ENCODE data around the gene PABPN1.
"Not testable (repeated sequence)": the region's sequence is repeated elsewhere in the genome, so short reads cannot be mapped to it uniquely, and the experiment has no call there.

PABPN1 gene

DNA sequence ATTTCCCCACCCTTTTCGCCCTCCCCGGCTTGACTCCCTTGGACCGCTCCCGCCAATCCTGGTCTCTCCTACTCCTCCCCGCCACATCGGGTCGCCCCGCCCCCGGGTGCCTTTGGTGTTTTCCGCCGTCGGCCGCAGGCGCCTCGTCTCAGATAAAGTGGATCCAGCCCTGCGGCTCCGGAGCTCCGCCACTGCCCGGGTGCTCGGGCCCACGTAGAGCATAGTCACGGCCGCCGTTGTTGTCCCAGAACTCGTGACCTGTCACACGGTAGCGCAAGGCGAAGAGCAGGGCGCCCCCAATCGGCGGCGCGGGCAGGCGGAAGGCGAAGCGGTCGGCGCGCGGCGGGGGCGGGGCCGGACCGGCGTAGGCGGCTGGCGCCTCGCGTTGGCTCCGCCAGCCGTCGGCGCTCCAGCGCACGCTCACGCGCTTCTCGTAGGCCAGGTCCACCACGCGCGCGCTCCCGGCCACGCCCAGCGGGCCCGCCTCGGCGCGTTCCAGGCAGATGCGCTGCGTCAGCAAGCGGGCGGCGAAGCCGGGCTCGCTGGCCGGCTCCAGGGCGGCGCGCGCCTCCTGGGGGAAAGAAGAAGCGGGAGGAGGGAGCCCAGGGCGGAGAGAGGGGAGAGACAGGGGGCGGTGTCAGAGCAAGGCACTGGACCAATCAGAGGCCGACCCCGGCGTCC is 19.8 kb upstream of the PABPN1 start:
- DNase-seq, result peak; percentile 99

DNA sequence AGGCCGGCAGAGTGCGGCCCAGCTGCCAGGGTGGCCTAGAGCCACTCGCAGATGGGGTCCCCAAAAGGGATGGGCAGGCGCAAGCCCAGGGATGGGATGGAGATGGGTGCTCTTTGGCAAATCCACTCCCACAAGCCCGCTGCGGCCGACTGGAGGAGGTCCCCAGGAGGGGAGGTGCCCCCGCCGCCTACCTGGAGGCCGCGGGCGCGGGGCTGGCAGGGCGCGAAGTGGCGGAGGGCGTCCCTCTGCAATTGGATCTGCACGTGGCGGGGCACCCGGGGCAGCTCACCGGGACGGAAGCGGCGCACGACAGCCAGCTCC is 19.3 kb upstream of the PABPN1 start:
- DNase-seq, result no peak

DNA sequence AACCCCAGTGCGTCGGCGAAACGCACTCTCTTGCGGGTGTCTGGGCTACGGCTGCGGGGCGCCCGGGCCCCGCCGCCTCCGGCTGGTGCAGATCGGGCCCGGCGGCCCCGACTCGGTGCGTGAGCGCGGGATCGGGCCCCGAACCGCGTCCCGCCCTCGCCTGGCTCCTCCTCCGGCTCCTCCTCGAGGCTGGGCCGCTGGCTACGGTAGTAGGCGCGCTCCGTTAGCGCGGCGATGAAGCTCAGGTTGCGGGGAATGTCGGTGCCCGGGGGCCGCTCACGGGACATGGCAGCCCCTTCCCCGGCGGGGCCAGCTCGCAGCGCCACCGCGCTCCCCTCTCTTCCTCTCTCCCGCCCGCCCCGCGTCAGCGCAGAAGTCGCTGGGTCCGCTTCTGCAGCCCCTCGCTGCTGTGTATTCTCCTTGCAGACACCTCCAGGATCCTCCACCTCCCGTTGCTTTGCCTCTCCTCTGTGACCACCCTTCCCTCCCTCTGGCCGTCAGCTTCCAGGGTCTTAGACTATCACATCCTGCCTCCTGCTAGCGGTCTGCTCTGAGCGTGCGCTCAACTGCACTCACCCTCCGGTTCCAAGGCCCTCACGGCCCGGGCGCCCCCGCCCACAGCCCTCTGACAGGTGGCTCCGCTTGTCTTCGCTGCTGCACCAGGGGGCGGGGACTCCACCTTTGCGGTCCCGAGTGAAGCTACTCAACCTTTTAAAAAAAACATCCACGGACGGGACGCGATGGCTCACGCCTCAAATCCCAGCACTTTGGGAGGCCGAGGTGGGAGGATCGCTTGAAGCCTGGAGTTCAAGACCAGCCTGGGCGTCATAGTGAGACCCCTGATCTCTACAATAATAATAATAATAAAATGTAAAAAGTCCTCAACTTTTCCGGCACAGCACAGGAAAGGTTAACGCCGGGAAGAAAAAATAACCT is 18.7 kb upstream of the PABPN1 start, which contains the start of gene PPP1R3E:
TSS of gene PPP1R3E (minus strand) at position 570 of the 936 bp plus-strand sequence. CDS start at position 287, 283 bp downstream.
- peak; percentile 35 for DNase-seq

DNA sequence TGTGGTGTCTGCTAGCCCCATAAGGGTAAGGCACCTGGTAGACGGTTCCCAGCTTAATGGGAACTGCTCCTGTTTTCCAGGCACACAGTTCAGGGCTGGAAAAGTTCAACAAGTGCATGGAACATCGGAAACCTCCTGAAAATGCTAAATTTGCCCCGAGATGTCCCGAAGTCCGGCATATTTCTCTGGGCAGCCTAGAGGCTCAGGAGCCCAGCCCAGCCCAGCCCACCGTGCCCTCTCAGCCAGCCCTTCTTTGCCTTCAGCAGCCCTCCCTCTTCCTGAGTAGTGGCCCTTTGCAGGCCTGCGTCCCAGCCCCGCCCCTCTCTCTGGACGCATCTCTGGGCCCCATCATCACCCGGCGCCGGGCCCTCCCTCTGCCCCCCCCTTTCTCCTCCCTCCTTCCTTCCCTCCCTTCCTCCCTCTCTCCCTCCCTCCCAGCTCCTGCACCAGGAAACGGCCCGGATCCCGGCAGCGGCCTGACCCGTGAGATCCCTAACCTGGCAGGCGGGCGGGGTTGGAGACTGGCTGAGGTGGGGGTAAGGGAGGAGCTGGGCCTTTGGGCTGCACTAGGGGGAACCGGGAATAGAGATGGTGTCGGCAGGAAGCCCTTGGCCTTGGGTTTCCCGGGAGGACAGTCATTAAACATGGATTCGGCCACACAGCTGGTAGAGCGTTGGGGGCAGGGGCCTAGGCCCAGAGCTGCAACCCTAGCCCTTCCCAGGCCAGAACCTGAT is 14.7 kb upstream of the PABPN1 start, which contains the start of gene BCL2L2:
TSS of gene BCL2L2 (plus strand) at position 422 of the 734 bp plus-strand sequence. CDS start 935 bp downstream, outside the sequence.
- DNase-seq, result peak; percentile 69

DNA sequence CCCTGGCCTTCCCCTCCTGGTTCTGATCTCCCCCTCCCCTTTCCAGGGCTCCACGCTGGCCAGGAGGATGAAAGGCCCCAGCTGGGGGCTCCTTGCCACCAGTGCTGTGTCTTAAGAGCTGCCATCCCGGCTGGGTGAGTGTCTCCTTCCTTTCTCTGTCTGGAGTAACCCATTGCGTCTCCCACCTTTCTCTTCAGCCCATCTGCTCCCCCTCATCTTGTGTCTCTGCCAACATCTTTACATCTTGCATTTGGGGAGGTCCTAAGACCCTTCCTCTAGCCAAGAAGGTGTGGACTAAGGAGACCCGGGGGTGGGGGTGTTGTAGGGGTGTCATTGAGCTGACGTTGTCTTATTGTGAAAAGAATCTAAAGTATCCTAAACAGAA is 14.1 kb upstream of the PABPN1 start:
- DNase-seq, result no peak

DNA sequence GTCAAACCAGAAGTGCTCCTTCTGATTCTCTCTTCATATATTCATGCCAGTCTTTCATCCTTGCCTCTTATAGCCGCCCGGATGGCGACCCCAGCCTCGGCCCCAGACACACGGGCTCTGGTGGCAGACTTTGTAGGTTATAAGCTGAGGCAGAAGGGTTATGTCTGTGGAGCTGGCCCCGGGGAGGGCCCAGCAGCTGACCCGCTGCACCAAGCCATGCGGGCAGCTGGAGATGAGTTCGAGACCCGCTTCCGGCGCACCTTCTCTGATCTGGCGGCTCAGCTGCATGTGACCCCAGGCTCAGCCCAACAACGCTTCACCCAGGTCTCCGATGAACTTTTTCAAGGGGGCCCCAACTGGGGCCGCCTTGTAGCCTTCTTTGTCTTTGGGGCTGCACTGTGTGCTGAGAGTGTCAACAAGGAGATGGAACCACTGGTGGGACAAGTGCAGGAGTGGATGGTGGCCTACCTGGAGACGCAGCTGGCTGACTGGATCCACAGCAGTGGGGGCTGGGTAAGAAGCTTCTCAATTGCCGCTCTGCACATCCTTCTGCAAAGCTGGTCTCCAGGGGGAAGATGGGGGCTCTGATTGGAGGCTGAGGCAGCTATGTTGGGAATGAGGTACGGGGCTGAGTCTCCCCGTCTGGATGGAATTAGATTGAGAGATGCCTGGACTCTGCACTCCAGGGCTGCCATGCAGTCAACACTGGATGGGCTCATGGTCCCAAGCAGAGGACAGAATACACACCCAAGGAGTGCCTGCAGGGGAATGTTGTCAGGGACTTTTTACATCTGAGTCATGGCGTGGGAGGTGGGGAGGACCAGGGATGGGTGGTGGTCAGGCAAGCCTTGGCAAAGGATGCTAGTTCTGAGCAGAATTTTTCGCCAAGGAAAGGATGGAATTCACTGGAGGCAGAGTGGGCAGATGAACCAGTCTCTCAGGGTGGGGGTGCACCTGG is 13.3 kb upstream of the PABPN1 start:
- DNase-seq, result no peak

DNA sequence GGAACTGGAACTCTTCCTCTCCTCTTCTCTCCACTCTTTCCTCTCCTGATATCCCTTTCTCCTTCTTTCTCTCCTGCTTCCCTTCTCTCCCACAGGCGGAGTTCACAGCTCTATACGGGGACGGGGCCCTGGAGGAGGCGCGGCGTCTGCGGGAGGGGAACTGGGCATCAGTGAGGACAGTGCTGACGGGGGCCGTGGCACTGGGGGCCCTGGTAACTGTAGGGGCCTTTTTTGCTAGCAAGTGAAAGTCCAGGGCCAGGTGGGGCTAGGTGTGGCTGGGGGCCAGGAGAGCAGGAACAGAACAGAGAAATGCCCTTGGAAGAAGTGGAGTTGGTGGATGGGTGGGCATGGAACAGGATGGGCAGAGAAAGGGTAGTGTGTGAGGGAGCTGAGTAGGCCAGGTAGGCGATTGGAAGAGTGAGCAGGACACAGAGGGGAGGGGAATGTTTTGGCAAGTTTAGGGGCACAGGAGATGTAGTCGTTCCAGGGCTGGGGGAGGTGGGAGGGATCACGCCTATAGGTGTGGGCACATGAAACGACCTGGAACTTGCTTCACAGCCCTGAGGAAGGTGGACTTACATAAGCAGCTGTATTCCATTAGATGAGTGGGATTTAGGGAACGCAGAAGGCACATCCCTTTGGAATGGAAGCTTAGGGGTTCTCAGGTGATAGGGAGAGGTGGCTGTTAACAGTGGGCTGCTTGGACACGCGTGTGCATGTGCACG is 12.4 kb upstream of the PABPN1 start:
- no peak for DNase-seq

DNA sequence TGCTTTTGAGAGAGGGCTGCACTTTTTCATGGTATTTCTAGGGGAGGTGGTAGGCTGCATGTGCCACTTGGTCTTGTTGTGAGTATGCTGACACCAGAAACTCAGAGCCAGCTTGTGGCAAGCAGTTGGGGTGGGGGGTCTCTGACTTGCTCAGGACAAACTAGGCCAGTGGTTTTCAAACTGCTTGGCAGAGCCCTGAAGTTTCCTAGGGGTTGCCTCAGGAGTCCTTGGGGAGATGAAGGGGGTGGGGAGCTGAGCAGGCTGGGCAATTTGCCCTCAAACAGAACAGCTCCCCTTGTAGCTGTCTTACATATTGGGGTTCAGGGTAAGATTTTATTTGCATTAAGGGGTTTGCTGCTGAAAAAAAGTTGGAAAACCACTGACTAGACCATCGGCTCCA is 10.7 kb upstream of the PABPN1 start:
- DNase-seq, result no peak

DNA sequence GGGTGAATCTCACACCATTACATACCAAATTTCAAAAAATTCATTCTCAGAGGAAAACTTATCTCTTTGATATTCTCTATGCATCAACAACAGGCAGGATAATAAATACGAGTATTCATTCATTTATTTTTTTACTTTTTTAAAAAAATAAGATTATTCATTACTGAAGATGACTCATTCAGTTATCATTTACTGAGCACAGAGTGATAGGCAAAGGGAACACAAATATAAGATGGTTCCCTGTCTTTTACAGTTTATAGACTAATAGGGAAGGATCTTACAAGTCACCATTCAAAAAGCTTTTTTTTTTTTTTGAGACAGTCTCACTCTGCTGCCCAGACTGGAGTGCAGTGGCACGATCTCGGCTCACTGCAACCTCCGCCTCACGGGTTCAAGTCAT is 5.0 kb upstream of the PABPN1 start:
- DNase-seq, result no peak

DNA sequence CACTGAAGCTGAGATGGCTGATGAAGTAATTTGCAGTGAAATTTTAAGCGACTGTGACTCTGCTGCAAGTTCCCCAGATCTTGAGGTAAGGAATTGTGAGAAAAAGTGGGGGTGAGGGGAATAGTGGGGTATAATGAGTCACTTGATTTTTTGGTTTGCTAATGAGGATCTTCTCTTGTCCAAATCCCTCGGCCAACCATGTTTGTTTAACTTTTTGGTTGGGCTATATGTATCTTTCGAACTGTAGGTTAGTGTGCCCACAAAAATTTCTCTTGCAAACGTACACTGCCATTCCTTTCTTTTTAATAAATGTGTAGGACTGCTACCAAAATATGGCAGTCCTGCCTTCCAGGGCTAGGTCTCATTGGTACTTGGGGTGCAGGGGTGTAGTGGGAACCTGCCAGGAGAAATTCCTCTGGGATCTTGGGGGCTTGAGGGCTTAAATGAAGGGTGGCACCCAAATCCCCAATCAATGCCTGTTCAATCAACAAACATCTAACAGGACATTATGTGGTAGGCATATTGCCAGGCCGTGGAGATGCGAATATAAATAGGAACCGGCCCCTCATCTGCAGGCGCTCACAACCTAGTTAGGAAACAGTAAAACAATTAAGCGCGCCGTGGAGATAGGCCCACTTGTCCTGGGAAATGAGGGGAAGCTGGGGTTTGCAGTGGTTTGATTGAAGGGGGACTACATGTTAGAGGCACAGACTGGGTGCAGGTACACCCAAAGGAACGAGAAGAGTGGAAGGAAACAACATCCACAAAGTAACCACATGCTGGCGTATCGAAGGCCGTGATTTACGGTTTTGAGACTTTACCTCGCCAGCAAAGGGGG is 1.3 kb upstream of the PABPN1 start:
- DNase-seq, result no peak

DNA sequence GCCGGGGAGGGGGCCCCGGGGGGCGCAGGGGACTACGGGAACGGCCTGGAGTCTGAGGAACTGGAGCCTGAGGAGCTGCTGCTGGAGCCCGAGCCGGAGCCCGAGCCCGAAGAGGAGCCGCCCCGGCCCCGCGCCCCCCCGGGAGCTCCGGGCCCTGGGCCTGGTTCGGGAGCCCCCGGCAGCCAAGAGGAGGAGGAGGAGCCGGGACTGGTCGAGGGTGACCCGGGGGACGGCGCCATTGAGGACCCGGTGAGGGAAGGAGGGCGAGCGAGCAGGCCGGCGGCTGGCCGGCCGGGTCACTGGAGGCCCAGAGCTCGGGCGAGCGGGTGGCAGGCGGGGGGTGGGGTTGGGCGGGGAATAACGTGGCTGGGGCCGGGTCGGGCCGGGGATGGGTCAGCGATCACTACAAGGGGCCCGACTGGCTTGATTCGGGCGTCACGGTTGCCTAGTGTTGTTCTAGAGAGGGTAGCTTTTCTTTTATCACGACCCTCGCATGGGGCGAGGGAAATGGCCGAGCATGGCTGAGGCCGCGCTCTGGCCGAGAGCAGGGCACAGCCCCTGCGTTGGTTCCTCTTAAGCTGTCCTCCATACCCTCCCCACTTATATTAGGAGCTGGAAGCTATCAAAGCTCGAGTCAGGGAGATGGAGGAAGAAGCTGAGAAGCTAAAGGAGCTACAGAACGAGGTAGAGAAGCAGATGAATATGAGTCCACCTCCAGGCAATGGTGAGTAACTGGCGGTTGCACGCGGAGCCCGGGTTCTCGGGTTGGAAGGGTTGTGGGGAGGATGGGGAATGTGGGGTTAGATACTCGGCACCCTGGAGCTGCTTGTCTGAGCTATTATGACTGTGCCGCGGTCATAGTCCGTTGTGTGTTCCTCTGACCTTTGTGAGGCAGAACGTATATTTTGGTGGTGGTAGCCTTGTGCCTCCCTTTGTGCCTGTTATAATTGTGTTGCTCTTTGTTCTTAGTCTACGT is 603 bp downstream of the PABPN1 start:
- DNase-seq, result no peak

DNA sequence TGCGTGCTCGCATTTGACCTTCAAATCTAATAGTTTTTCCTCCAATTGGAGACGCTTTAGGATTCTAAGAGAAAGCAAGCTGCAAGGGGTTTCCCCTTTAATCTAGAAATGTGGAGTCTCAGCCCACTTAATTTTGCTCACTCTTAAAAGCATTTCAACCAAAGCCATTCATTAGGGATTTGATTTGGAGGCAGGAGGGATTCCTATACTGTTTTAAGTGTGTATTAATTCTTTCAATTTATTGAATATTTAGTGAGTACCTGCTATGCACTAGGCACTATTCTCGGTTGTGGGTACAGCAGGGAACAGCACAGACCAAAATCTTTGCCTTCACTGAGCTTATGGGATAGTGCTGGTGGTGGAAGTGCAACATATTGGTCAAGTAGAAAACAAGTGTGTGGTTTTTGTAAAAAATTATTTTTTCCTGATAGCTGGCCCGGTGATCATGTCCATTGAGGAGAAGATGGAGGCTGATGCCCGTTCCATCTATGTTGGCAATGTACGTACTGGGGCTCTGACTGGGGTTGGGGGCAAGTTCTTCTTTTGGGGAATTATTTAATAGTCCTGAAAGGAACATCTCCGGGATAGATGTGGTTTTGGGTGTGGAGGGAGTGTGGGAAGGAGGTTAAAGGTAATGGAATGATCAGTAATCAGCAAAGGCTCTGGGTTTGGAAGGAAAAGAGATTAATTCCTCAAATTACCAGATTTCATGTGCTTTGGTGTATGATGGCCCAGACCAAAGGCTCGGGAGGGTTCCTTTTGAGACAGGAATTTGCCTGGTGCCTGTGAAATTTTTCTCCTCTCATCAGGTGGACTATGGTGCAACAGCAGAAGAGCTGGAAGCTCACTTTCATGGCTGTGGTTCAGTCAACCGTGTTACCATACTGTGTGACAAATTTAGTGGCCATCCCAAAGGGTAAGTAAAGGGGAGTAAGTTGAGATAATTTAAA is 1.6 kb downstream of the PABPN1 start:
- no peak for DNase-seq

DNA sequence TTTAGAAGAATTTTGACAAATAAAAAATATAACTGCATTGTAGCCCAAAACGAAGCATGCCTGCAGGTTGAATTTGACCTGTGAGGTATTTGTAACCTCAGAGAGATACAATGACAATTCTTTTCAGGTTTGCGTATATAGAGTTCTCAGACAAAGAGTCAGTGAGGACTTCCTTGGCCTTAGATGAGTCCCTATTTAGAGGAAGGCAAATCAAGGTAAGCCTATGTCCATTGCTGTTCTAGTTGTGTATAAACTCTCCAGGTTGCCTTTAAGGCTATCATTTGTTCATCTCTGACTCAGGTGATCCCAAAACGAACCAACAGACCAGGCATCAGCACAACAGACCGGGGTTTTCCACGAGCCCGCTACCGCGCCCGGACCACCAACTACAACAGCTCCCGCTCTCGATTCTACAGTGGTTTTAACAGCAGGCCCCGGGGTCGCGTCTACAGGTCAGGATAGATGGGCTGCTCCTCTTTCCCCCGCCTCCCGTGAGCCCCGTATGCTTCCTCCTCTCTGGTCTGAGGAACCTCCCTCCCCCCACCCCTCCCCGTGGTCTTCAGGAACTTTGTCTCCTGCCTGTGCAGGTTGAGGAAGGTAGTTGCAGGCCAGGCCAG is 2.7 kb downstream of the PABPN1 start:
- DNase-seq, result no peak

DNA sequence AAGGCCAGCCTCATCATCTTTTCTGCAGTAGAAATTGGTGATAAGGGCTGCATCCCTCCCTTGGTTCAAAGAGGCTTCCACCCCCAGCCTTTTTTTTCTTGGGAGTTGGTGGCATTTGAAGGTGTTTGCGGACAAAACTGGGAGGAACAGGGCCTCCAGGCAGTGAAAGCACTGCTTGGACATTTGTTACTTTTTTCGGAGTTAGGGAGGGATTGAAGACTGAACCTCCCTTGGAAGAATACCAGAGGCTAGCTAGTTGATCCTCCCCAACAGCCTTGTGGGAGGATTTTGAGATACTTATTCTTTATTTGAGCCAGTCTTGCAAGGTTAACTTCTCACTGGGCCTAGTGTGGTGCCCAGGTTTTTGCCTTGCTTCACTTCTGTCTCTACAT is 3.2 kb downstream of the PABPN1 start:
- DNase-seq, result no peak

DNA sequence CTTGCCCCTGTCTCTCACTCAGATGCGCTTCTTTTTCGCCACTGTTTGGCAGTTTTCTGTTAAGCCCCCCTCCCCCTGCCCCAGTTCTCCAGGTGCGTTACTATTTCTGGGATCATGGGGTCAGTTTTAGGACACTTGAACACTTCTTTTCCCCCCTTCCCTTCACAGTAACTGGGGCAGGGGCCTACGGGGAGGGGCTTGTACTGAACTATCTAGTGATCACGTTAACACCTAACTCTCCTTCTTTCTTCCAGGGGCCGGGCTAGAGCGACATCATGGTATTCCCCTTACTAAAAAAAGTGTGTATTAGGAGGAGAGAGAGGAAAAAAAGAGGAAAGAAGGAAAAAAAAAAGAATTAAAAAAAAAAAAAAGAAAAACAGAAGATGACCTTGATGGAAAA is 3.7 kb downstream of the PABPN1 start:
- DNase-seq, result no peak

DNA sequence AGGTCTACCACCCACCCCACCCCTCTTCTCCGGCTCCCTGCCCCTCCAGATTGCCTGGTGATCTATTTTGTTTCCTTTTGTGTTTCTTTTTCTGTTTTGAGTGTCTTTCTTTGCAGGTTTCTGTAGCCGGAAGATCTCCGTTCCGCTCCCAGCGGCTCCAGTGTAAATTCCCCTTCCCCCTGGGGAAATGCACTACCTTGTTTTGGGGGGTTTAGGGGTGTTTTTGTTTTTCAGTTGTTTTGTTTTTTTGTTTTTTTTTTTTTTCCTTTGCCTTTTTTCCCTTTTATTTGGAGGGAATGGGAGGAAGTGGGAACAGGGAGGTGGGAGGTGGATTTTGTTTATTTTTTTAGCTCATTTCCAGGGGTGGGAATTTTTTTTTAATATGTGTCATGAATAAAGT is 4.5 kb downstream of the PABPN1 start:
- not testable (repeated sequence) for DNase-seq

DNA sequence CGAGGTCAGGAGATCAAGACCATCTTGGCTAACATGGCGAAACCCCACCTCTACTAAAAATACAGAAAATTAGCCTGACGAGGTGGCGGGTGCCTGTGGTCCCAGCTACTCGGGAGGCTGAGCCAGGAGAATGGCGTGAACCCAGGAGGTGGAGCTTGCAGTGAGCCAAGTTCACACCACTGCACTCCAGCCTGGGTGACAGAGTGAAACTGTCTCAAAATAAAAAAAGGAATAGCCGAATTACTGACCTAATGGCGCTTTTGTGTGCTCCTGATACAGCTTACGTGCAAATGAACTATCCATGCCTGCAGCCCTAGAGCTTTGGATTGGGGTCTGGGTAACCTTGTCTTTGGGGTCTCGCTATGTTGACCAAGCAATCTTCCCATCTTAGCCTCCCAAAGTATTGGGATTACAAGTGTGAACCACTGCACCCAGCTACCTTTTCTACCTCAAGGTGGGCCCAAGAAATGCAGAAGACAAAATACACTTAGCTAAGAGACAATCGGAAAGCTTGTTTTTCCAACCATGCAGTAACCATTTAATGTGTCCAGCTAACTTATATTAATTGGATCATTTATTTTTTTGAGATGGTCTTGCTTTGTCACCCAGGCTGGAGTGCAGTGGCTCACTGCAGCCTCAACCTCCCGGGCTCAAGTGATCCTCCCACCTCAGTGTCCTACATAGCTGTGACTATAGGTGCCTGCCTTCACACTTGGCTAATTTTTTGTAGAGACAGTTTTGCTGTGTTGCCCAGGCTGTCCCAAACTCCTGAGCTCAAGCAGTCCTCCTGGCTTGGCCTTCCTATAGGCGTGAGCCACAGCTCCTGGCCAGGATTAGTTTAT is 5.5 kb downstream of the PABPN1 start:
- DNase-seq, result no peak

All from DMS 273 treated with DMSO at 0.1 percent for 48 hours (cell line).